Progenitor cell of endocrine pancreas (in vitro differentiated cells): ENCODE data around the gene HES5. TPM values are rescaled to one million over a fixed set of nuclear protein-coding genes. Genes with fewer than 3 reads are reported as not detected.

ENCODE experiments used
- DNase-seq: peaks from one replicate; pipeline ENCODE4 v3.0.0; 2021; ENCODE audit warnings: low spot score; ENCODE audit not compliant: unreplicated experiment
- H3K27ac Mint-ChIP-seq: 2 replicates; pipeline ENCODE4 v1.8.0; 2021; ENCODE audit warnings: mild to moderate bottlenecking, moderate library complexity, mixed read lengths
- H3K27me3 Mint-ChIP-seq: 2 replicates; pipeline ENCODE4 v1.8.0; 2021; ENCODE audit warnings: mixed read lengths
- H3K36me3 Mint-ChIP-seq: 2 replicates; pipeline ENCODE4 v1.8.0; 2022; ENCODE audit warnings: mixed read lengths; ENCODE audit not compliant: insufficient read depth
- H3K4me1 Mint-ChIP-seq: 2 replicates; pipeline ENCODE4 v1.8.0; 2021; ENCODE audit warnings: low read depth, mixed read lengths
- H3K4me3 Mint-ChIP-seq: 2 replicates; pipeline ENCODE4 v1.8.0; 2021; ENCODE audit warnings: low read depth, mild to moderate bottlenecking, moderate library complexity, mixed read lengths
- H3K9me3 Mint-ChIP-seq: 2 replicates; pipeline ENCODE4 v1.8.0; 2021; ENCODE audit warnings: low read depth, mixed read lengths
- total RNA-seq: library from RNA; stranded (reverse); gene quantifications from 2 replicates; pipeline ENCODE4 v1.2.1, GENCODE V29; 2021
- TF ChIP-seq, protein P1 (sequence below): fragments of 200-600 bp; sonication (generic); IDR thresholded peaks from one replicate; pipeline ENCODE4 v1.5.0; 2021; ENCODE audit warnings: antibody characterized with exemption, mild to moderate bottlenecking; ENCODE audit not compliant: unreplicated experiment

The HES5 gene
- total RNA-seq, 1 donor from 2014 or later: 0.36 TPM

DNA sequence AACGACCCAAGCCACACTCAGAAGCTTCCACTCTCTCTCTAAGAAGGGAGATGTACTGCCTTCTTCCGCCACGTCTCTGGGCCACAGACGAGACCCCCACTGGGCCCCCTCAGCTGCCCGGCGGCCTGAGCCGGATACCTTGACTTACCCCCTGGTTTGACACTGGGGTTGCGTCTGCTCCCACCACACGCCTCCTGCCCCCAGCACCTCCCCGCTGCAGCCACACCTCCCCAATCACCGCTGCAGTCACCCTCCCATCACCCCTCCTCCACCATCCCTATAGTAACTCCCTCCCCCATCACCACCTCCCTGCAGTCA lies 14.3 kb downstream of the HES5 start:
- no peak overlapping the region for H3K4me3 Mint-ChIP-seq
- TF ChIP-seq, protein P1, sequence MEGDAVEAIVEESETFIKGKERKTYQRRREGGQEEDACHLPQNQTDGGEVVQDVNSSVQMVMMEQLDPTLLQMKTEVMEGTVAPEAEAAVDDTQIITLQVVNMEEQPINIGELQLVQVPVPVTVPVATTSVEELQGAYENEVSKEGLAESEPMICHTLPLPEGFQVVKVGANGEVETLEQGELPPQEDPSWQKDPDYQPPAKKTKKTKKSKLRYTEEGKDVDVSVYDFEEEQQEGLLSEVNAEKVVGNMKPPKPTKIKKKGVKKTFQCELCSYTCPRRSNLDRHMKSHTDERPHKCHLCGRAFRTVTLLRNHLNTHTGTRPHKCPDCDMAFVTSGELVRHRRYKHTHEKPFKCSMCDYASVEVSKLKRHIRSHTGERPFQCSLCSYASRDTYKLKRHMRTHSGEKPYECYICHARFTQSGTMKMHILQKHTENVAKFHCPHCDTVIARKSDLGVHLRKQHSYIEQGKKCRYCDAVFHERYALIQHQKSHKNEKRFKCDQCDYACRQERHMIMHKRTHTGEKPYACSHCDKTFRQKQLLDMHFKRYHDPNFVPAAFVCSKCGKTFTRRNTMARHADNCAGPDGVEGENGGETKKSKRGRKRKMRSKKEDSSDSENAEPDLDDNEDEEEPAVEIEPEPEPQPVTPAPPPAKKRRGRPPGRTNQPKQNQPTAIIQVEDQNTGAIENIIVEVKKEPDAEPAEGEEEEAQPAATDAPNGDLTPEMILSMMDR: no peak
- no peak overlapping the region for H3K27ac Mint-ChIP-seq
- DNase-seq: no peak
- H3K9me3 Mint-ChIP-seq: no peaks in the 10 kb centered on the region
- H3K4me1 Mint-ChIP-seq: no peaks in the 10 kb centered on the region
- no peaks in the 10 kb centered on the region for H3K27me3 Mint-ChIP-seq
- H3K36me3 Mint-ChIP-seq: peaks cover 6% of the 10 kb centered on the region

GRCh38 chr1:2514863-2515762 lies 14.9 kb downstream of the HES5 start:
- no peak for DNase-seq
- no peak overlapping the region for H3K27ac Mint-ChIP-seq
- no peak overlapping the region for H3K4me3 Mint-ChIP-seq
- no peaks in the 10 kb centered on the region for H3K4me1 Mint-ChIP-seq
- TF ChIP-seq, protein P1: peak; percentile 25
- H3K27me3 Mint-ChIP-seq: no peaks in the 10 kb centered on the region
- no peaks in the 10 kb centered on the region for H3K9me3 Mint-ChIP-seq
- H3K36me3 Mint-ChIP-seq: peaks cover 5% of the 10 kb centered on the region

- Mint-ChIP-seq H3K9me3 (no peaks in the 10 kb centered on the region), H3K4me1 (no peaks in the 10 kb centered on the region), H3K36me3 (peaks cover 5% of the 10 kb centered on the region), H3K4me3 (no peak overlapping the region), H3K27ac (no peak overlapping the region), H3K27me3 (no peaks in the 10 kb centered on the region)
- TF ChIP-seq, protein P1: no peak
- DNase-seq: no peak
Observed at GRCh38 chr1:2513939-2514652, 16.0 kb downstream of the HES5 start.

GRCh38 chr1:2512862-2513421 lies 17.1 kb downstream of the HES5 start:
- TF ChIP-seq, protein P1: no peak
- no peak overlapping the region for H3K4me3 Mint-ChIP-seq
- H3K27ac Mint-ChIP-seq: no peak overlapping the region
- no peak for DNase-seq
- H3K36me3 Mint-ChIP-seq: peaks cover 6% of the 10 kb centered on the region
- no peaks in the 10 kb centered on the region for H3K9me3 Mint-ChIP-seq
- no peaks in the 10 kb centered on the region for H3K27me3 Mint-ChIP-seq
- H3K4me1 Mint-ChIP-seq: no peaks in the 10 kb centered on the region

- TF ChIP-seq, protein P1: no peak
- Mint-ChIP-seq H3K4me1 (no peaks in the 10 kb centered on the region), H3K27me3 (no peaks in the 10 kb centered on the region), H3K4me3 (no peak overlapping the region), H3K9me3 (no peaks in the 10 kb centered on the region), H3K36me3 (peaks cover 5% of the 10 kb centered on the region), H3K27ac (no peak overlapping the region)
- no peak for DNase-seq
Observed at GRCh38 chr1:2510366-2511155, 19.5 kb downstream of the HES5 start.
